ENCODE measurements around the gene INSIG2. TPM values are rescaled to one million over a fixed set of nuclear protein-coding genes. Genes with fewer than 3 reads are reported as not detected.

The INSIG2 gene
- total and polyA plus RNA-seq, 2 experiments from 2014 or later: 8.1 to 15.1 TPM

- no peaks in the 10 kb centered on the region for H3K27me3 Mint-ChIP-seq (ENCODE audit: insufficient read depth, low read depth, poor library complexity)
- DNase-seq (ENCODE audit: low spot score) (no peak), ATAC-seq (no peak)
- Histone ChIP-seq H3K9me2 (ENCODE audit: insufficient read depth) (0 out of 2 replicates have a peak, but pooled peaks cover 6% of the 10 kb centered on the region), H3K36me3 (ENCODE audit: insufficient read depth) (no peaks in the 10 kb centered on the region), H3K79me2 (replicated peaks; ENCODE audit: insufficient read depth) (no peaks in the 10 kb centered on the region), H3K27ac (ENCODE audit: low read depth) (no peak overlapping the region), H4K20me1 (replicated peaks; ENCODE audit: insufficient read depth) (no peaks in the 10 kb centered on the region; the same call in none of the 2 replicates), H3K4me1 (ENCODE audit: insufficient read depth) (peaks cover 11% of the 10 kb centered on the region; the same call in 1 of the 2 replicates), H3K27me3 (ENCODE audit: insufficient read depth) (no peaks in the 10 kb centered on the region), H3F3A (replicated peaks; ENCODE audit: low read depth) (no peaks in the 10 kb centered on the region), H2AFZ (no peak overlapping the region), H3K4me2 (no peak overlapping the region), H3K4me3 (no peak overlapping the region)
- H3K36me3 Mint-ChIP-seq (ENCODE audit: low read depth): no peaks in the 10 kb centered on the region; the same call in 2 of the 3 replicates
- TF ChIP-seq CREB1 (CRISPR knock-in tag; IDR thresholded peaks at IDR 0.05; ENCODE audit: low read depth) (no peak), EZH2 (IDR thresholded peaks at IDR 0.05; ENCODE audit: low read depth, unreplicated experiment) (no peak), REST (IDR thresholded peaks at IDR 0.05; ENCODE audit: unreplicated experiment) (no peak), STAT1 (IDR thresholded peaks at IDR 0.05; ENCODE audit: unreplicated experiment) (no peak), ZNF114 (CRISPR knock-in tag; IDR thresholded peaks at IDR 0.05) (no peak), POLR2AphosphoS5 (IDR thresholded peaks at IDR 0.05; ENCODE audit: low read depth) (no peak), JUNB (IDR thresholded peaks at IDR 0.05; ENCODE audit: unreplicated experiment) (no peak), NANOG (IDR thresholded peaks at IDR 0.05; ENCODE audit: borderline replicate concordance) (no peak), EZH2phosphoT487 (IDR thresholded peaks at IDR 0.05; ENCODE audit: unreplicated experiment) (no peak), ZNF331 (CRISPR knock-in tag; IDR thresholded peaks at IDR 0.05; ENCODE audit: low read depth) (no peak), ETS1 (IDR thresholded peaks at IDR 0.05) (no peak), ZNF462 (CRISPR knock-in tag; IDR thresholded peaks at IDR 0.05) (no peak), CTCF (conservative IDR thresholded peaks at IDR 0.05; ENCODE audit: low read depth in 2 of 2) (no peak)
- H3K4me1 Mint-ChIP-seq: peaks cover 22% of the 10 kb centered on the region
- H3K27ac Mint-ChIP-seq: no peak overlapping the region
- H3K4me3 Mint-ChIP-seq: no peak overlapping the region
- no peaks in the 10 kb centered on the region for H3K9me3 Mint-ChIP-seq
Observed at GRCh38 chr2:118120401-118120780, 32.1 kb downstream of the INSIG2 start.

Measured in GM23338 (cell line).